ENCODE data around the gene TBC1D7.

TBC1D7 gene

GRCh38 chr6:13278991-13279390, 49.3 kb downstream of the TBC1D7 start:
- ChIA-PET CTCF (interaction anchor here (0.6 to 1.9 kb wide), 4 partner anchors 9 to 371 kb away, joined by 3 to 5 read pairs (median 3); no protein-coding TSS in a partner anchor), POLR2A (interaction anchor here (1.2 kb wide), 1 partner anchor 50 kb away, joined by 4 read pairs; no protein-coding TSS in a partner anchor)
- no peak for DNase-seq (ENCODE audit: extremely low spot score)
- TF ChIP-seq ELF4 (IDR thresholded peaks at IDR 0.05): no peak
- no peak for TF ChIP-seq L3MBTL2 (conservative IDR thresholded peaks at IDR 0.05)
- no peak for TF ChIP-seq TARDBP (IDR thresholded peaks at IDR 0.05)
- no peak for TF ChIP-seq SUZ12 (IDR thresholded peaks at IDR 0.05)
- TF ChIP-seq ARNT (IDR thresholded peaks at IDR 0.05): no peak
- TF ChIP-seq CTBP1 (IDR thresholded peaks at IDR 0.05; ENCODE audit: borderline replicate concordance): no peak
- no peak for TF ChIP-seq FOXM1 (IDR thresholded peaks at IDR 0.05; ENCODE audit: borderline replicate concordance)
- TF ChIP-seq ZNF384 (IDR thresholded peaks at IDR 0.05): no peak
- no peak for TF ChIP-seq BHLHE40 (IDR thresholded peaks at IDR 0.05; ENCODE audit: borderline replicate concordance)
- TF ChIP-seq SP1 (IDR thresholded peaks at IDR 0.05): no peak
- TF ChIP-seq NFRKB (IDR thresholded peaks at IDR 0.05): no peak
- TF ChIP-seq FOXK2 (IDR thresholded peaks at IDR 0.05): no peak
- TF ChIP-seq HDGF (IDR thresholded peaks at IDR 0.05; ENCODE audit: borderline replicate concordance): no peak
- no peak for TF ChIP-seq LEF1 (IDR thresholded peaks at IDR 0.05; ENCODE audit: borderline replicate concordance)

- TF ChIP-seq HDGF (IDR thresholded peaks at IDR 0.05; ENCODE audit: borderline replicate concordance): no peak
- TF ChIP-seq L3MBTL2 (conservative IDR thresholded peaks at IDR 0.05): no peak
- TF ChIP-seq SP1 (IDR thresholded peaks at IDR 0.05): no peak
- TF ChIP-seq FOXA1 (IDR thresholded peaks at IDR 0.05): no peak
- no peak for TF ChIP-seq NFRKB (IDR thresholded peaks at IDR 0.05)
- no peak for TF ChIP-seq PKNOX1 (IDR thresholded peaks at IDR 0.05)
- no peak for TF ChIP-seq TARDBP (IDR thresholded peaks at IDR 0.05)
- TF ChIP-seq ARNT (IDR thresholded peaks at IDR 0.05): no peak
- TF ChIP-seq FOXM1 (IDR thresholded peaks at IDR 0.05; ENCODE audit: borderline replicate concordance): no peak
- TF ChIP-seq LEF1 (IDR thresholded peaks at IDR 0.05; ENCODE audit: borderline replicate concordance): no peak
- DNase-seq (ENCODE audit: extremely low spot score): peak; percentile 24
- CTCF ChIA-PET: interaction anchor here (0.6 to 1.9 kb wide), 4 partner anchors 83 to 370 kb away, joined by 3 to 6 read pairs (median 4); no protein-coding TSS in a partner anchor
- POLR2A ChIA-PET: interaction anchor here (1.2 kb wide), 1 partner anchor 51 kb away, joined by 4 read pairs; no protein-coding TSS in a partner anchor
Observed at GRCh38 chr6:13278164-13278563, 50.2 kb downstream of the TBC1D7 start.

- ChIA-PET CTCF (no interaction called here), POLR2A (no interaction called here)
- DNase-seq (ENCODE audit: extremely low spot score): no peak
- TF ChIP-seq ZNF384 (IDR thresholded peaks at IDR 0.05) (no peak), LEF1 (IDR thresholded peaks at IDR 0.05; ENCODE audit: borderline replicate concordance) (no peak), HDGF (IDR thresholded peaks at IDR 0.05; ENCODE audit: borderline replicate concordance) (no peak), CTBP1 (IDR thresholded peaks at IDR 0.05; ENCODE audit: borderline replicate concordance) (no peak), BHLHE40 (IDR thresholded peaks at IDR 0.05; ENCODE audit: borderline replicate concordance) (no peak), PKNOX1 (IDR thresholded peaks at IDR 0.05) (no peak), SP1 (IDR thresholded peaks at IDR 0.05) (no peak), ARNT (IDR thresholded peaks at IDR 0.05) (no peak), FOXK2 (IDR thresholded peaks at IDR 0.05) (no peak), FOXM1 (IDR thresholded peaks at IDR 0.05; ENCODE audit: borderline replicate concordance) (no peak), L3MBTL2 (conservative IDR thresholded peaks at IDR 0.05) (no peak), FOXA1 (IDR thresholded peaks at IDR 0.05) (no peak)
Observed at GRCh38 chr6:13277231-13277630, 51.1 kb downstream of the TBC1D7 start.

GRCh38 chr6:13275435-13275989, 52.8 kb downstream of the TBC1D7 start:
- TF ChIP-seq FOXK2 (IDR thresholded peaks at IDR 0.05) (no peak), CTBP1 (IDR thresholded peaks at IDR 0.05; ENCODE audit: borderline replicate concordance) (no peak), SUZ12 (IDR thresholded peaks at IDR 0.05) (no peak), L3MBTL2 (conservative IDR thresholded peaks at IDR 0.05) (no peak), PKNOX1 (IDR thresholded peaks at IDR 0.05) (no peak), NFRKB (IDR thresholded peaks at IDR 0.05) (no peak), FOXM1 (IDR thresholded peaks at IDR 0.05; ENCODE audit: borderline replicate concordance) (no peak), ARNT (IDR thresholded peaks at IDR 0.05) (no peak)
- CTCF ChIA-PET: no interaction called here
- POLR2A ChIA-PET: no interaction called here
- no peak for DNase-seq (ENCODE audit: extremely low spot score)

GRCh38 chr6:13274707-13275434, 53.5 kb downstream of the TBC1D7 start:
- CTCF ChIA-PET: no interaction called here
- POLR2A ChIA-PET: no interaction called here
- DNase-seq (ENCODE audit: extremely low spot score): no peak
- TF ChIP-seq FOXM1 (IDR thresholded peaks at IDR 0.05; ENCODE audit: borderline replicate concordance) (no peak), PKNOX1 (IDR thresholded peaks at IDR 0.05) (no peak)
